HG03378 (cell line): ENCODE results near the gene ME3.
"Not testable (repeated sequence)": the region's sequence is repeated elsewhere in the genome, so short reads cannot be mapped to it uniquely, and the experiment has no call there.

Experiments used
- ATAC-seq: cut with Tn5 transposase; IDR thresholded peaks from one replicate; pipeline ENCODE4 v1.9.1; 2021; ENCODE audit warnings: mild to moderate bottlenecking, moderate library complexity; ENCODE audit not compliant: unreplicated experiment

ME3 gene

DNA sequence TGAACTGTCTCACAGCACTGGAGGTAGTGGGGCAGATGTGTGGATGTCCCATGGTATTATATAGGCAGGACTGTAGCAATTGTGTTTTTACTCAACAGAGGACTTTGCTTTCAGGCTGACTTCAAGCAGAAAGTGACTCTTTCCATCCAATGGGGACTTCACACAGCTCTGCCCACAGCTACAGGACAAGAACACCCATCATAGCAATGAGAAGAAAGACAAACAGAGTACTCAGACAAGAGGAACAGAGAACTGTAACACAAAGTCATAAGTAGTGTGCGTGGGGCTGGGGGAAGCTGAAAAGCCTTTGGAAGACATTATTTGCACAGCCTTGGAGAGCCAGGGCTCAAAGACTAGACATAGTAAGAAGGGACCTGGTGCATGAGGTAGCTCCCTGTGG, 227.4 kb downstream of the ME3 start:
- no peak for ATAC-seq

DNA sequence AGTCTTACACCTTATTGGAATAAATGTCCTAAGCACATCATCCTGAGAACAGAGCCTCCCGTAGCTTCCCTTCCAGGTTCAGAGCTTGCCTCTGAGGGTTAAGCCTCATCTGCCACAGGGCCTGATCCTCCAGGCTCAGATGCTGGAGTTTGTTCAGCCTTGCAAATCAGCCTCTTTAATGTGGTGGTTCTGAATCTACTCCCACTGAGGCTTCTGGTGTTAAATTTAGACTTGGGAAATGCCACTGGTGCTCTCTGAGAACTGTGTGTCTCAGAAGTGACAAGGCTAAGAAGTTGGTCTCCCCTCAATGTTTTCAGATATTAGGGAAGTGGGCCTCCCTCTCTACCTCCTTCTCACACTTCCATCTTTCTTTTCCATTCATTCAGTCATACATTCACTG, 229.0 kb downstream of the ME3 start:
- ATAC-seq = peak; percentile 44

DNA sequence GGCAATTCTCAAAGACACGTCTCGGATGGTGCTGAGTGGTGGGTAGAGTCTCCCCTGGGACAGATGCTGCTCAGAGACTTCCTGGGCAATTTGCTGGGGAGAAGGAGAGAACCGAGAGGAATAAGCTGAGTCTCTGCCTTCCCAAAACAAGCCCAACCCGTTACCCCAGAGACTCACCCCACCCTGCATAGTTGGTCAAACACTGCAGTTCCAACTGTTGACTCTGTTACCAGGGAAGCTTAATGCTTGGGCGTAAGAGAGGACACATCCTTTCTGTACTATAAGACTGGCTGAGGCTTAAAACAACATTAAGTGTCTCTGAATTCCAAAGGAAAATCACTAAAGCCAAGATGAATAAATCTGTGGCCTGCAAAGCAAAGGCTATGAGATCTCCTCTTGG, 229.6 kb downstream of the ME3 start:
- no peak for ATAC-seq

DNA sequence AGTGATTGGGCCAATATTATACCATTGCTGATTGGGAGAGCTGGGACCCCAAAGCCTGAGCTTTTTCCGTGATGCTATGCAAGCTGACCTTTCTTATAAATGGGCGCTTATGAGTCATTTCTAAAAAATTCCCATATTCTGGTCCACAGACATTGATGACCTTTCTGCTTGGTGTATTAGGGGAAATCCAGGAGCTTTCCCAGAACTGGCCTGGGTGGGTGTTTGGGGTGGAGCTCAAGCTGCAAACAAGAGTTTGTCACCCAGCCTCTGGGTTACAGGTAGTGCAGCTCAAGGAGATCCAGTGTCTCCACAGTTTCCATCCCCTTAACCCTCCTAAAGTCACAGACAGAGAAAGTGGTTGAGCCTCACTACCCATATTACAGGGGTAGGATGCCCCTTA, 230.0 kb downstream of the ME3 start:
- ATAC-seq = no peak

DNA sequence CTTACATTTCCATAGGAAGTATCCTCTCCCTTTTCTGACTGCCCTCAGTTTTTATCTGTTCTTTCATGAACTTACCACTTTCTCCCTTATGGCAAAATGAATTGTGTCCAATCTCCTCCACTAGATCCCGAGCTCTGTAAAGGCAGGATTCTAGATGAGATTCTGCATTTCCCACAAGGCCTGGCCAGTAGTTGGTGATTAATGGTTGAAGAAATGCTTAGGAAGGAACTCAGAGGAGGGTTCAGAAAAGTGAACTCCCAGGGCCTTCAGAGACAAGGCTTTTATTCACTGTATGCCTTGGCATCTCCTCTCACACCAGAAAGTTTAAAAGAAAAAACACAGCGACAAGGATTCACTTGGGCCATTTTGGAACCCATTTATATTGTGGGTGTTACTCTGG, 231.6 kb downstream of the ME3 start:
- no peak for ATAC-seq

DNA sequence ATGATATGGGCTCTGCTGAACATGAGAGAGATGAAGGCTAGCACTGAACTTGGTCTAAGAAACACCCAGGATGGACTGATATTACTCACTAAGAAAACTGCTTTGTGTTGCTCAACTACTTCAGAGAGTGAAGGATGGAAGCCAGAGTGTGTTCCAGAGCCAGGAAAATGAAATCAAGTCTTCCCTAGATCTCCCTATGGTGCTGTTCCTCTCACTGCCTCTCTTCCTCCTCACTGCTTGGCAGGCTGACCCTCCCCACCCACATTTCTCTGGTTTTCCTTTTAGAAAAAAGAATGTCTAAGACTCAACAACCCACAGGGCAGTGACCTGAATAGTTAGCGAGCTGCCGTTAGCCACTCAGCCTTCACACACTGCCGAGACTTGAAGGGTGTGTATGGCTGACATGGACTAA, 232.1 kb downstream of the ME3 start:
- no peak for ATAC-seq

DNA sequence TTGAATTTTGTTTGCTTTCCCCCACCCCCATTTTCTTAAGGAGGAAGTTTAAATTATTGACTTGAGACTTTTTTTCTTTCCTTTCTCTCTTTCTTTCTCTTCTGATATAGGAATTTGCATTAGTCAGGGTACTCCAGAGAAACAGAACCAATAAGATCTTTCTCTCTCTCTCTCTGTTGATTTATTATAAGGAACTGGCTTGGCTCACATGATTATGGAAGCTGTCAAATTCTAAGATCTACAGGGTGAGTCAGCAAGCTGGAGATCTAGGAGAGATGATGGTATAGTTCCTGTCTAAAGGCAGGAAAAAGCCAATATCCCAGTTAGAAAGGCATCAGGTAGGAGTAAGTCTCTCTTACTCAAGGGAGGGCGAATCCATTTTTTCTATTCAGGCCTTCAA, 233.7 kb downstream of the ME3 start:
- no peak for ATAC-seq

DNA sequence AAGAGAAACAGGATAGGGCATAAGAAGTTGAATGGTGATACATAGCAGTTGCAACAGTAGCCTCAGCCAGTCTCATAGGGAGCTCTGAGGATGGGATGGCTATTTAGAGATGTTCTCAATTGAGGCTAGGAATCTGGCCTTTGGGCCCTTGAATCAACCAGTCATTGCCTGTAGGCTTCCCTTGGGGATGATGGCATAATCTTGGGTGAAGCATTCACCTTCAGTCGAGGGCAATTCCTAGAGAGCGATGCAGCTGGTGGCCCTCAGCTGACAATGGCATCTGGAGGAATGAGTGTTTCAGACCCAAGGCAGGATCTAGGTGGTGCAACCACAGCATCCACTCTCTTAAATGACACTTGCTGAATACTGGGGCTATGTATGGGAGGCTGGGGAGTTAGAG, 236.7 kb downstream of the ME3 start:
- ATAC-seq = no peak

DNA sequence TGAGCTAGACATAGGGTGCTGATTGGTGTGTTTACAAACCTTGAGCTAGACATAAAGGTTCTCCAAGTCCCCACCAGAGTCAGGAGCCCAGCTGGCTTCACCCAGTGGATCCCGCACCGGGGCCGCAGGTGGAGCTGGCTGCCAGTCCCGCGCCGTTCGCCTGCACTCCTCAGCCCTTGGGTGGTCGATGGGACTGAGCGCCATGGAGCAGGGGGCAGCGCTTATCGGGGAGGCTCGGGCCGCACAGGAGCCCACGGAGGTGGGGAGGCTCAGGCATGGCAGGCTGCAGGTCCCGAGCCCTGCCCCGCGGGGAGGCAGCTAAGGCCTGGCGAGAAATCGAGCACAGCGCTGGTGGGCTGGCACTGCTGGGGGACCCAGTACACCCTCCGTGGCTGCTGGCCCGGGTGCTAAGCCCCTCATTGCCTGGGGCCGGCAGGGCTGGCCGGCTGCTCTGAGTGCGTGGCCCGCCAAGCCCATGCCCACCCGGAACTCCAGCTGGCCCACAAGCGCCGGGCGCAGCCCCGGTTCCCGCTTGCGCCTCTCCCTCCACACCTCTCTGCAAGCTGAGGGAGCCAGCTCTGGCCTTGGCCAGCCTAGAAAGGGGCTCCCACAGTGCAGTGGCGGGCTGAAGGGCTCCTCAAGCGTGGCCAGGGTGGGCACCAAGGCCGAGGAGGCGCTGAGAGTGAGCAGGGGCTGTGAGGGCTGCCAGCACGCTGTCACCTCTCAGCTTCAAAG, 238.9 kb downstream of the ME3 start:
- not testable (repeated sequence) for ATAC-seq

DNA sequence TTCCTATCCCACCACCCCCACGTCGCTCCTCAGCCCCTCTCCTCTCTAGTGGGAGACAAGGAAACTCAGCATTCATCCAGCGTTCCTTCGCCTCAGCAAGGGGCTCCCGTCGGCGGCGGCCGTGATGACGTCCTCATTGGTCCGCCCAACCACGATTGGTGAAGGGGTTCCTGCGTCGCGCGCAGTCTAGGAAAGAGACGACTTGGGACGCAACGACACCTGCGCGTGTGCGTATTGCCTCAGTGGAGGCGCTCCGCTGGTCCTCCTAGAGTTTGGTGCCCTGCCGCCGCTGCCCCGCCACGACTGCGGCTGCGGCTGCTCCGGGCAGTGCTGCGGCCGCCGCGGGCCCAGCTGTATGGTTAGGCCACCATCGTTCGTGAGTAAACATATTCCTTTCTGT, 241.2 kb downstream of the ME3 start:
- ATAC-seq = no peak

DNA sequence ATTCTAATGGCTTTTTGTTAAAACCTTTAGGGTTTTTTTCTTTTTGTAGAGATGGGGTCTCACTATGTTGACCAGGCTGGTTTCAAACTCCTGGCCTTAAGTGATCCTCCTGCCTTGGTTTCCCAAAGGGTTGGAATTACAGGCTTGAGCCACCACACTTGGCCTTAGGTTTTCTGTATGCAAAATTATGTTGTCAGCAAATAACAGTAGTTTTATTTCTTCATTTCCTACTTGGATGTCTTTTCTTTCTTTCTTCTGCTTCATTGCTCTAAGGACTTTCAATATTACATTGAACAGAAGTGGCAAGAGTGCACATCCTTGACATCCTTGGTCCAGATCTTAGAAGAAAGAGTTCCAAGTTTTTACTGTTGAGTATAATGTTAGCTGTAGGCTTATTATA, 245.0 kb downstream of the ME3 start:
- no peak for ATAC-seq

DNA sequence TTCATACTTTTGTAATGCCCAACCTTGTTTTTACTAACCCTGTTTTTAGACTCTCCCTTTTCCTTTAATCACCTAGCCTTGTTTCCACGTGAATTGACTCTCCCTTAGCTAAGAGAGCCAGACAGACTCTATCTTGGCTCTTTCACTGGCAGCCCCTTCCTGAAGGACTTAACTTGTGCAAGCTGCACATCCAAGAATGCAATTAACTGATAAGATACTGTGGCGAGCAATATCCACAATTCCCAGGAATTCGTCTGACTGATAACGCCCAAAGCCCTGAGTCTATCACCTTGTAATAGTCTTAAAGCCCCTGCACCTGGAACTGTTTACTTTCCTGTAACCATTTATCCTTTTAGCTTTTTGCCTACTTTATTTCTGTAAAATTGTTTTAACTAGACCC, 248.9 kb downstream of the ME3 start:
- not testable (repeated sequence) for ATAC-seq

DNA sequence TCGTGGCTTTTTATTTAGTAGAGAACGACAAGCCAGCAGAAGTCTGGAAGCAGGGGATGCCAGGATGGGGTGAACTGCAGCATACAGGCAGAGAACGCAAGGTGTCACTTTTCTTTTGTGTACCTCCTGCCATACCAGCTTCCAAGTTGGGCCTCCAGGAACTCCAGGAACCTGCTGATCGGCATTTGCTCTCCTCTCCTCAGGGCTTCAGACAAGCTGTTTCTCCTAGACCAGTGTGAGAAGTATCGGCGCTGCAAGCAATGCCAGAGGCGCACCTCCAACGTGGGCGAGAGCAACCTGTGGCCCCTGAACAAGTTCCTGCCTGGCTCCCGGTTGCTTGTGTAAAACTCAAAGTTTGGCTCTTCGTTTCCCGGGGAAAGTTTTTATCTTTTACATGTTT, 250.0 kb downstream of the ME3 start:
- no peak for ATAC-seq

DNA sequence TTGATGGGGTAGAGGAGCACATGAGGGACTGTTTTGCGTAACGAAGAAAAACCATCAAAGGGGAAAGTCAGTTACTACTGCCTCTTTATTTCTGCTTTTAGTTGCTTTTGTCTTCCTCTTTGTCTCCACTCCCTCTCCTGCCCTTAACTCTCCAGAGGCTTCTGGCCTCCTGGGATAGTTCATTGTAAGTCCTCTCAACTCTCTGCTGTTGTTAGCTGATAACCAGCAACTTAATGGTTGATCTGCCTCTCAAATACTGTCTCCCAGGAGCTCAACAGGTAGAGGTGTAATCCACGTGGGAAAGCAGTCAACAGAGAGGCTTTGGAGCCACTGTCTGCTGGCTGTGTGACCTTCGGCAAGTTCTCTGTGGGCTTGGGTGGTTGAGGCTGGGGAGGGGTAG, 250.5 kb downstream of the ME3 start:
- no peak for ATAC-seq

DNA sequence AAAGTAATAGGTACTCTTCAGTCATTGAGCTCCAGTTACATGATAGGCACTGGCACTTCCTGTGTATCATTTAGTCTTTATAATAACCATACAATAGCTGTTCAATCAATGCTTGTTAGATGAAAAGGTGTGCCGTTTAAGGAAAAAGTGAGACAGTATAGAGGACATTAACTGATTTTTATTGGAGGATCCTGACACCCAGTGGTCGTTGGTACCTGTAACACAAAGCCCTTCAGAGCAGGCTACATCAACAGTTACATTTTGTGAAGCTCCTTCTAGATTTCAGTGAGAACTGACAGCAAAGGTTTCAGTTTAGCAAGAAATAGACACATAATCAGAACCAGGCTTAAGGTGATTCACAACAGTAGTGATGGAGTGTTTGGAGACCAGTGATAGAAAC, 253.5 kb downstream of the ME3 start:
- peak; percentile 63 for ATAC-seq

DNA sequence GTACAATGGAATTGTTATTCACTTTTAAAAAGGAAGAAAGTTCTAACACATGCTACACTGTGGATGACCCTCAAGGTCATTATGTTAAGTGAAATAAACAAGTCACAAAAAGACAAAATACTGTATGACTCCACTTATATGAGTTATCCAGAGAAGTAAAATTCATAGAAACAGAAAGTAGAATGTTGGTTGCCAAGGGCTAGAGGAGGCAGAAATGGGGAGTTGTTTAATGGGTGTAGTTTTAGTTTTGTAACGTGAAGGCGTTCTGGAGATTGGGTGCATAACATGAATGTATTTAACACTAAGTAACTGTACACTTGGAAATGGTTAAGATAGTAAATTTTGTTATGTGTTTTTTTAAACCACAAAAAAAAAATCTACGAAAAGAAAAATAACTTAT, 253.9 kb downstream of the ME3 start:
- no peak for ATAC-seq

DNA sequence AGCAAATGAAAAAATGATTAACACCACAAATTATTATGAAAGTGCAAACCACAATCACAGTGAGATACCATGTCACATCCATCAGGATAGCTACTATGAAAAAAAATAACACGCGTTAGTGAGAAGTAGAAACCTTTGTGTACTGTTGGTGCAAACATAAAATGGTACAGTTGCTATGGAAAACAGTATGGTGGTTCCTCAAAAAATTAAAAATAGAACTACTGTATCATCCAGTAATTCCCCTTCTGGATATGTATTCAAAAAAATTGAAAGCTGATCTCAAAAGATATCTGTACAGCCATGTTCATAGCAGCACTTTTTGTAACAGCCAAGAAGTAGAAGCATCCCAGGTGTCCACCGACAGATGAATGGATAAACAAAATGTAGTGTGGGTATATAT, 254.3 kb downstream of the ME3 start:
- no peak for ATAC-seq

DNA sequence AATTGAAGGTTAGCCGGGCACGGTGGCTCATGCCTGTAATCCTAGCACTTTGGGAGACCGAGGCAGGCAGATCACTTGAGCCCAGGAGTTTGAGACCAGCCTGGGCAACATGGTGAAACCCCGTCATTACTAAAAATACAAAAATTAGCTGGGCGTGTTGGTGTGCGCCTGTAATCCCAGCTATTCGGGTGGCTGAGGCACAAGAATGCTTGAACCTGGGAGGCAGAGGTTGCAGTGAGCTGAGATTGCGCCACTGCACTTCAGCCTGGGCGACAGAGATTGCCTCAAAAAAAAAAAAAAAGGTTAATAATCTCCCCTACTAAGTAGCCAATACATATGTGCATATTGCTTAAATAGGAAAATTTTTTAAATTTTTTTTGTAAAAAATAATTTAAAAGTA, 255.5 kb downstream of the ME3 start:
- not testable (repeated sequence) for ATAC-seq

DNA sequence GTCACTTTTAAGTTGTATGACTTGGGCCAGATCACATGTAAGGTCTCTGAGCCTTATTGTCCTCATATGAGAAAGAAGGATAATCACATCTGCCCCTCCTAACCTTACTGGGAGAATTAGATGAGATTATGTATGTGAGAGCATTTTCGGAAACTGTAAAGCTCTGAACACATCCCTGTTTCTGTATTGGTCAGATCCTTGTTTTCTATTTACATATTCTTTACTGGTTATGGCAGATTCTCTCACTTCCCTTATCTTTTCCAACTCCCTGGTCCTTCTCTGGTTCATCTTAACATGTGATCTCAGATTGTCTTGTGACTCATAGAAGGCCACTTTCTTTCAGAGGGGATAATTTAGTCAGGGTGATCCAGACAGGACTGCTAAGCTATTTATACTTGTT, 255.9 kb downstream of the ME3 start:
- no peak for ATAC-seq

DNA sequence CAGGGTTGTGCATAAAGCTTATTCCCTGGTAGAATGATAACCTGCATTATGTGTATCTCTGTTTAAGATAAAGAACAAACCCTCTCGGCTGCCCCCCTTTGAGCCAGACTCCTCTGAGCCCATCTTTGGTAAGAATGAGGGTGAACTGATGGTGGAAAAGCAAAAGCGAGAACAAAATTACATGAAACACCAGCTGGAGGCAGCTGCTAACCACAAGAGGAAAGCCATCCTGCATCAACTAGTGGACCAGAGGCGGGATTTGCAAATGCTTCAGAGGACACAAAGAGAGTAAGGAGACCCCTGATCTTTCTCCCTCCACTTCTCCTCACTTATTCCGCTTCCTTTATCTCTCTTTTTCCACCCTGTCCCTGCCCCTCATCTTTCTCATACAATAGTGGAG, 257.4 kb downstream of the ME3 start:
- ATAC-seq = no peak

DNA sequence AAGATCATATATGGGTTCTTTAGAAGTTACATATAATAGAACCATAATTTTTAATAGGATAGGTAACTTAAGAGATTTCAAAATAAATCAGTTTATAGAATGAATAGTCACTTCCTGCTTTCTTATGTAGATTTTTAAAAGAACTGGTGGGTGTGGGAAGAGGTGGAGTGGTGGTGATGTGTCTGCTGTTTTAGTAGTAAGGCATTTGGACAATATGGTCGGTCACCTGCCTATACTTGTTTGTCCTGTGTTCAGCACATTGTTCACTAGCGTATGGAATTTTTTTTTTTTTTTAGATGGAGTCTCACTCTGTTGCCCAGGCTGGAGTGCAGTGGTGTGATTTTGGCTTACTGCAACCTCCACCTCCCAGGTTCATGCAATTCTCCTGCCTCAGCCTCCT, 258.4 kb downstream of the ME3 start:
- no peak for ATAC-seq

DNA sequence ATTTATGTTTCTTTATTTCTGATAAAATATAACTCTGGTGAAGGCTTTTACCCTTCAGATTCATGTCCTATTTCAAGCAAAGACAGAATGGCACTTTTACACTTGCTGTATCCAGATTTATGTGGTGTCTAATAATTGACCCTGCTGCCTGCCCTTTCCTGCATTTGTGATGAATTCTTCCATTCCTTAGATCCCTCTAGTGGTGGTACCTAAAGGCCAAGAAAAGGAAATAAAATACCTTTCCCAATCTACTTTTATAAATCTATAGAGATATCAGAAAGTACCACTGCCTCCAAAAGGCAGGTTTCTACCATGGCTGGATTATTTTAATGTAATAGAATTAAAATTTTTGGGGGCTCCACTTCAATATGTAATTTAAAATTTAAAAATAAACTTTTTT, 263.6 kb downstream of the ME3 start:
- ATAC-seq = no peak

DNA sequence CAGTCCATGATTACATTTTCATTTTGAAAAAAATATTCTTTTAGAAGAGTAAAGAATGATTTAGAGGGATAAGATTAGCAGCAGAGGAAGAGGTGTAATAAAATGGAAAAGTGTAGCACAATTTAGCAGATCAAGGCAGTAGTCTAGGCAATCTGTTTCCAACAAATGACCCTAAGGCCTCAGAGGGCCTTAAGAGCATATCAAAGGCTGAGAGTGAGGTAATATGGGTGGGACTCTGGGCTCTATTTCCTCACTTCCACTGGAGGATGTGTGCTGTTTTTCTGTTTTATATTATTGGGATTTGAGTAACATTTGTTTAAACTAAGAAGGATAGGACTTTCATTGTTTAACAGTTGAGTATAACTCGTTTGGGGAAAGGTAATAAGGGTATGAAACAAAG, 269.0 kb downstream of the ME3 start:
- ATAC-seq = no peak
